Measurements from ENCODE around the gene DYNLT2. TPM values are rescaled to one million over a fixed set of nuclear protein-coding genes. Genes with fewer than 3 reads are reported as not detected.
"Not testable (repeated sequence)": the region's sequence is repeated elsewhere in the genome, so short reads cannot be mapped to it uniquely, and the experiment has no call there.

The DYNLT2 gene
- total RNA-seq, 1 donor from 2014 or later, result 1.1 TPM

DNA sequence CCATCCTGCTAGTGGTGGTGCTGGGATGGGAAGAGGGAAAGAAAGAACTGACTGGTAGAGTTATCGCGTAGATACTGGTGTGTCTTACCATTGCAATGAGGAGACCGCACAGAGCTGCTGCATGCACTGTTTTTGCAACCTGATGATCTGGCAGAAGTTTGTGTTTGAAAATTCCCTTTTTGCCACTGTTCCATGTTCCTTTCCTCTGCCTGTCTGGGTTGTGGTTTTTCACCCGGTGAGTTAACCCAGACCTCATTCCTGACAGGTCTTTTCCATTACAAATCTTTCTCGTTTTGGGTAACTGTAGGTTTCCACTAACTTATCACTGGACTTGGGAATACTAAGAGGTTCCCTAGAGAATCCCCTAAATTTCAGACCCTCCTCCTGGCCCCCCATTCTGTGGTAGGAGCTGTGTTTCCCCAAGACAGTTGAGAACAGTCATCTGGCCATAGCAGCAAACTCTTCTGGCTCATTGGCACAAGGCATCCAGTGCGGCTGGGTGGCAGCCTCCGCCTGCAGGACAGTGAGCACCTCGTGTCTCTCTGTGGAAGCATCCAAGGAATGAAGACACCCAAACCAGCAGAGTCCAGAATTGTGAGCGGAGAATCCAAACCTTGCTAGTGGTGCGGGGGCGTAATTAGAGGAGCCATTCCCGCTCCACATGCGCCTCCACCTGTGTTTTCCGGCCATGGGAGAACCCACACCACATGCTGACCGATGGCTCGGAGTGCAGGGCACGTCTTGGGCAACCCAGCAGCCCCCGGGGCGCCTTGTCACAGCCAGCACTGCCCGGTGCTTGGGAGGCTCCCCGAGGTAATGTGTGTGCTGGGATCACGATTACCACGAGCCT is 32.8 kb upstream of the DYNLT2 start:
- DNase-seq (ENCODE audit: extremely low read depth, low read depth, low spot score), result no peak

DNA sequence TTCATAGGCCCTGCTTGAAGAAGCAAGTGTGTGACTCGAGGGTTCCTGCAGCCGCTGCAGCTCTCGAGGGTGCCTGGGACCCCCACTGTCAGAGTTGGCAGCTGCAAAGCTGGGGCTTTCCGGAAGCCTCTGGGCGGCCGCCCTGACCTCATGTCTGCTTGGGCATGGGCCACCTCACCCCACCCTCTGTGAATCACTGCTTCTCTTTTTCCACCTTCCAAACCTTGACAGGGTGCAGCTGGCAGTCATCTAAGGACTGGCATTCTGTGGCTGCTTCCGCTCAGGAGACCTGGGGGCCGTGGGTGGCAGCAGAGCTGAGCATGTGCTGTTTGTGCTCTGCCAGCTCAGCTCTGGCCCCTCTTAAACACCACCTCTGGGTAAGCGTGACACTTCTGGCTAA is 32.0 kb upstream of the DYNLT2 start:
- DNase-seq (ENCODE audit: extremely low read depth, low read depth, low spot score), result no peak

DNA sequence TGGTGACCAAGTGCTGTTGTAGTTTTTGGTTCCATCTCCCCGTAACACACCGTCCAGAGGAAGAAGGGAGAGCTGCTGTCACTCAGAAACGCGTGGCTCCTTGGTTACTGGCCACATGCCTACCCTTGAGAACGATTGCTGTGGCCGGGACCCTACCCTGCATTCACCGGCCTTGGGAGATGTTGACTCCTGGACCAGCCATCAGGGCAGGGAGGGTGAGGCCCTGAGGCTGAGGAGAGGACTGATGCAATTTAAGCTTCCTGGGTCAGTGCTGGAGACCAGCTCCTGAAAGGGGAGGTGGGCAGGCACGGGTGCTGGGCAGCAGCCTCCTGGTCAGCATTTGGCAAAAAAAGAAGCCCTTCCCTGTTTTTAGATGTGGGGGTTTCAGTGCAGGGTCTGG is 31.6 kb upstream of the DYNLT2 start:
- no peak for DNase-seq (ENCODE audit: extremely low read depth, low read depth, low spot score)

DNA sequence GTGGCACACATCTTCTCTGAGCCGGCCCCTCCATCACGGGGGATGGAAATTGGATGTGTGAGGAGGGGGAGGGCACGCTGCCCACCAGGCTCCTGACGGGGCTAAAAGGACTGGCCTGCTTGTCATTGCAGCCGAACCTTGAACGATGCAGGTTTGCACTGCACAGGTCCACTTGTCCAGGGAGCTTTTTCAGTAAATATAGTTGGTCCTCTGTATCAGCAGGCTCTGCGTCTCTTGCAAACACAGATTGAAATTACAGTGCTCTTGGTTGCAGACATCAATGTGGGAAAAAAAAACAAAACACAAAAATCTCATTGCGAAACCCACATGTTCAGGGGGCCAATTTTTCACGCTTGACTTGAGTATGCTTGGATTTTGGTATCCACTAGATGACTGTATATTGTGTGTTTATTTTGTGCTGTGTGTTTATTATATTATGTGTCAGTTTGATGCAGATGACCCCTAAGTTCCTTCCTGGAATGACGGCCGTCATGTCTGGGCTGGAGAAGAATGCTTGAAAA is 29.3 kb upstream of the DYNLT2 start:
- DNase-seq (ENCODE audit: extremely low read depth, low read depth, low spot score), result no peak

GRCh38 chr6:169779896-169780295 is 28.5 kb upstream of the DYNLT2 start:
- no peak for DNase-seq (ENCODE audit: extremely low read depth, low read depth, low spot score)

DNA sequence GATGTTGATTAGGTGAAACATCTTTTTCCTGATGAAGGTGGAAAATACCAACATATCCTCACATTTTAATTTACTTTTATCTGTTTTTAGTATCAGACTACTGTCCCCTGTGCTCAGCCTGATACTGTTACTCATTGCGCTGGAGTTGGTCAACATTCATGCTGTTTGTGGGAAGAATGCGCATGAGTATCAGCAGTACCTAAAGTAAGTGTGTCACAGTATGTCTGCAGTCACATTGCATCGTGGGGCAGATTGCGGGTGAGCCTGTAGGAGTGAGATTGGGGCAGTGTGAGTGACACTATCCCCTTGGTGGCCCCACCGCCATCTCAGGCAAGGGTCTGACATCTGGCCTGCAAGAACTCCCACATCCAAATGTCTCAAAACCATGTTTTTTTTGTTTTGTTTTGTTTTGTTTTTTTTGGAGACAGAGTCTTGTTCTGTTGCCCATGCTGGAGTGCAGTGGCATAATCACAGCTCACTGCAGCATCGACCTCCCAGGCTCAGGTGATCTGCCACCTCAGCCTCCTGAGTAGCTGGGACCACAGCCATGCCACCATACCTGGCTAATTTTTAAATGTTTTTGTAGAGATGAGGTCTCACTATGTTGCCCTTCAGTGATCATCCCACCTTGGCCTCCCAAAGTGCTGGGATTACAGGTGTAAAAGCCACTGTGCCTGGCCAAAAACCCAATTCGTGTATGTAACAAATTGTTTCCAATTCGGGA is 27.9 kb upstream of the DYNLT2 start:
- no peak for DNase-seq (ENCODE audit: extremely low read depth, low read depth, low spot score)

DNA sequence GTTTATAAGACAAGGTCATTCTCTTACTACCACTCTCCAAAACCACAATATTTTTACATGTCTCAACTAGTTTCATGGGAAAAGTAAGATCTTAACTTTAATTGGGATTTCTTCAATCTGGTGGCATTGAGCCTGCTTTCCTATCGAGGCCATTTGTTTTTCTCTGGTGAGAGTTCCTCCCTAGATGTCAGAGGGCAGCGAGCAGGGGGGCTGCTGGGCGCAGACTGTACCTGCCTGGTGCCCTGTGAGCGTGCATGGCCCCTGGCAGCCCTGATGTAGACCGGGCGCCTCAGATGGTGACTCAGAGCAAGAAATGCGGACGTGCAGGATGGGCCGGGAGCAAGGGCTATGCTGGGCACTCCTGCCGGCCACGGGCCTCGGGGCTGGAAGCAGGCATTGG is 27.3 kb upstream of the DYNLT2 start:
- no peak for DNase-seq (ENCODE audit: extremely low read depth, low read depth, low spot score)

GRCh38 chr6:169777896-169778295 is 26.5 kb upstream of the DYNLT2 start:
- DNase-seq (ENCODE audit: extremely low read depth, low read depth, low spot score), result no peak

DNA sequence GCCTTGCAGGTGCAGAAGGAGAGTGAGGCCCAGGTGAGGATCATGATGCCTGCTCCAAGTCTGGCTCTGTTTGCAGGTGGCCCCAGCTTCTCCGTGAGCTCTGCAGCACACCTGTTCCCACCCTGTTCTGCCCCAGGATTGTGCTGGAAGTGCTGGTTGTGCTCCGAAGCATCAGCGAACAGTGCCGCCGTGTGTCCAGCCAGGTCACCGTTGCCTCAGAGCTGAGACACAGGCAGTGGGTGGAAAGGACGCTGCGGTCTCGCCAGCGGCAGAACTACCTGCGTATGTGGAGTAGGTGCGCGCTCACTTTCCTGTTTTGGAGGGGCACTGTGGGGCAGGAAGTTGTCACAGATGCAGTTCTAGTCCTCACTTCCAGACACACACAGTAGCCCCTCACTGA is 25.0 kb upstream of the DYNLT2 start:
- DNase-seq (ENCODE audit: extremely low read depth, low read depth, low spot score), result no peak

DNA sequence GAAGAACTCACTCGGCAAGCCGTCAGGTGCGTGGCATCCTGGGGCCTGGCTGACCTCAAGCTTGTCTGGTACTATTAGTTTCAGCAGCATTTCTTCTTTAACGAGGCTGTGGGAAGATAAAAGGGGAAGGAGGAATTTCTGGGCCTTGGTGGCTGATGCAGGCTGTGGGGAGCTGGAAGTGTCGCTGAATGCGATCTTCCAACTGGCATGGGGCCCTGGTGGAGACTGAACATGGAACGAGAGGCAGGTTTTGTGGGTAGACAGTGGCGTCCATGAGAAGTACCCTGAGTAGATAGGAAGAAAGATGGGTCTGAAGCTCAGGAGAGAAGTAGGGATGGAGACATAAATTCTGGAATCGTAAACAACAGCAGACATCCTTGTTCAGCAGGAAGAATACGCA is 23.9 kb upstream of the DYNLT2 start:
- no peak for DNase-seq (ENCODE audit: extremely low read depth, low read depth, low spot score)

DNA sequence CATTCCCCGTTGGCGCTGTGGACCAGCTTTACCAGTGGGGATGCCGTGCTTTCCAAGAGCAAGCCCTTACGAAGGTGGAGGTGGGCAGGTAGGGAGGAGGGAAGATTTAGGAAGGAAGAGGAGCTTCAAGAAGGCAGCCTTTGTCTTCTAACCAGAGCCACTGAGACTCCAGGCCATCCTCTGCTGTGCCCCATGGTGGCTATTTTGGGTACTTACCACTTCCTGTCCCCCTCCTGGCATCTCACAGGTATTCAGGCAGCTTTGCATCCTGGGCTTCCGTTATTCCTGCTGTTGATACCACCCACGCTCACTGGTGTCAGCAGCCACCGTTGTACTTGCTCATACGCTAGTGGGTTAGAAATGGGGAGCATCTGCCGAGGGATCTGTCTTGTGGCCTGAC is 23.0 kb upstream of the DYNLT2 start:
- DNase-seq (ENCODE audit: extremely low read depth, low read depth, low spot score), result no peak

- DNase-seq (ENCODE audit: extremely low read depth, low read depth, low spot score), result no peak
Observed at GRCh38 chr6:169766921-169767736, 15.8 kb upstream of the DYNLT2 start.

DNA sequence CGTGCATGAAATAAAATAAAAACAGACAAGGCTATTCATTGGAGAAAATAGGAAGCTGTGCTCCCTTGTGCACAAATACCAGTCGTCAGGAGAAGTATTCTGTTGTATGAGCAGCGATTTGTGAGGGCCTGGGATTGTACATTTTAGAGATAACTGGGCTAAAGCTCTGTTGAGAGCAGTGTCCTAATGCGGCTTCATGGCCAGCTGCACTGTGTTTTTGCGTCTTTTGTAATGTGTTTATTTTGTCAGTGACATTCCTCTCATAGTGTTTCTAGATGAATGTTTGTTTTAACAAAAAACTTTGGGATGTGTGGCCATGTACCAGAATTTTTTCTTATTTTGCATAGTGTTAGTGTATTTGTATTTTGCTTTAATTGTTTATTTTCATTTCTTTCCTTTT is 14.9 kb upstream of the DYNLT2 start:
- no peak for DNase-seq (ENCODE audit: extremely low read depth, low read depth, low spot score)

- not testable (repeated sequence) for DNase-seq (ENCODE audit: extremely low read depth, low read depth, low spot score)
Observed at GRCh38 chr6:169765789-169766188, 14.4 kb upstream of the DYNLT2 start.

DNA sequence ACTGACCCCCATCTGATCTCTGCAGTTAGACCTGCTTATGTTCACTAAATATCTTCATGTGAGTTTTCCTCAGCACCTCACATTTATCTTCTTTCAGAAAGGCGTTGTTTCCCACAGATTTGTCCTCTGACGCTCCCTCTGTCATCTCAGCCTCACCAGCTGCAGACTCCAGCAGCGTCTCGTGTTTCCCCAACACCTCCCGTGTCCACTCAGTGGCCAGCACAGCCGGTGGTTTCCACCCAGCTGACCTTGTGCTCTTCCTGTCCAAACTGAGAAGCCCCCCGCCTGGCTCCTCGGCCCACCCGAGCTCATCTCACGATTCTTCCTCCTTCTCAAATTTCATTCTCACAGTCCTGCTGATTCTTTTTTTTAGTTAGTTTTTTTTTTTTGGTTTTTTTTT is 12.5 kb upstream of the DYNLT2 start:
- DNase-seq (ENCODE audit: extremely low read depth, low read depth, low spot score), result no peak

GRCh38 chr6:169763308-169763707 is 11.9 kb upstream of the DYNLT2 start:
- no peak for DNase-seq (ENCODE audit: extremely low read depth, low read depth, low spot score)

DNA sequence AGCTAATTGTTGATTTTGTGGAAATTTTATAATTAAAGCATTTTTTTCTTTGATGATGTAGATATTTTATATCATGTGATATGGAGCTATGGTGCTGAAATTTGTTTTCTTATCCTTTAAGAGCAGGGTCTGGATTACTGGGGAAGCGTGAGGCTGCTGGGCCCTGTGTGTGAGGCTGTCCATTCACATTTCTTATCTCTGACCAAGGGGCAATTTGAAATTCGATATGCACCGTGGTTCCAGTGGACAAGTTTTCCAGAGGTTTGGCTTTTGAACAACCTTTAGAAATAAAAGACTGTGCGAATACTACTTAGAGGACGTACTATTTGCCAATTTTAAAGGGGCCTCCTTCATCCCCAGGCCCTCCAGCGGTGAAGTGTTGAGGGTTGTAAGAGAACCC is 3.8 kb upstream of the DYNLT2 start:
- no peak for DNase-seq (ENCODE audit: extremely low read depth, low read depth, low spot score)

DNA sequence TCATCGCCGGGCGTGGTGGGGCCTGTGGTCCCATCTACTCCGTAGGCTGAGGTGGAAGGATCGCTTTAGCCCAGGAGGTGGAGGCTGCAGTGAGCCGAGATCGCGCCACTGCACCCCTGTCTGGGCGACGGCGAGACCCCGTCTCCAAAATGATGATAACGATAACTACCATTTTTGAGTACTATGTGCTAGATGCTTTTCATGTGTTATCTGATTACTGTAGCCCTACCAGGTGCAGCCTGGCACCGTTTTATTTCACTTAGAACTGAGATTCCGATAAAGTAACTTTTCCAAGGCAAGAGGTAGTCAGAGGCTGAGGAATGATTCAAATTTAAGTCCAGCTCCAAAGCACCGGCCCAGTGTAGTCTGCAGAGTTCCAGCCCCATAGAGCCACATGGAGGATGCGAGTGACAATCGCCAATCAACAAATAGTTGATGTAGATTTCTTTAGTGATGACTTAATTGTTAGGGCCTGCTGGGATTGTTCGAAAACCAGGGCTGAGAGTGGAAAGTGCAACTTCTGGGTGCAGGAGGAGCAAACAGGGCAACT is 777 bp upstream of the DYNLT2 start:
- DNase-seq (ENCODE audit: extremely low read depth, low read depth, low spot score), result no peak

GRCh38 chr6:169746556-169746955 is 4.8 kb downstream of the DYNLT2 start:
- no peak for DNase-seq (ENCODE audit: extremely low read depth, low read depth, low spot score)

DNA sequence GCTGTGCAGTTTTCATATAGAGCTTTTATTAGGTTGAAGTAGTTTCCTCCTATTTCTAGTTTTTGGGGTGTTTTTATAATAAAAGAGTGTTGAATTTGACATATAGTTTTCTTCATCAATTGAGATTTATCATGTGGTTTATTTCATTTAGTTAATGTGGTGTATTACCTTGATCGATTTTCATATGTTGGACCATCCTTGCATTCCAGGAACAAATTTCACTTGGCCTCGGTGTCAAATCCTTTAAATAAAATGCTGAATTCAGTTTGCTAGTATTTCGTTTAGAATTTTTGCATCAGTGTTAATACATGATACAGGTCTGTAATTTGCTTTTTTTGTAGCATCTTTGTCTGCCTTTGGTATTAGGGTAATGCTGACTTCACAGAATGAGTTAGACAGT is 6.0 kb downstream of the DYNLT2 start:
- no peak for DNase-seq (ENCODE audit: extremely low read depth, low read depth, low spot score)

DNA sequence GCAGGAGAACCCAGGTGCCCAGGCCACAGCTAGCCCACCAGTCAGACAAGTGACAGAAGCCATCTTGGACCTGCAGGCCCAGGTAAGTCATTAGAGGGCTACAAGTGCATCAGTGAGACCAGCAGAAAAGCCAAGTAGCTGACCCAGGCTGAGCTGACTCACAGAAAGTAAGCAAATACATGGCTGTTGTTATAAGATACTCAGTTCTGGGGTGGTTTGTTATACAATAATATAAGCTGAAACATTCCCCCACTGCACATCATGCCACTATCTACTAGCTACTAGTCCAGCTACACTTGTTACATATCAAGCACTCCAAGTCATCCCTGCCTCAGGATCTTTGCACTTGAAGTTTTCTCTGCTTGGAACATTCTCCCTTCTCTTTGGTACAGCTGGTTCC is 10.0 kb downstream of the DYNLT2 start:
- no peak for DNase-seq (ENCODE audit: extremely low read depth, low read depth, low spot score)
